GM12878 (cell line): Measurements from ENCODE around the gene PPP1R7. TPM values are rescaled to one million over a fixed set of nuclear protein-coding genes. Genes with fewer than 3 reads are reported as not detected.

ENCODE experiments used
- BACH1 ChIP-seq: fragments of 450-650 bp; IDR thresholded peaks from 2 replicates; pipeline ENCODE4 v1.6.1; 2017; ENCODE audit warnings: mild to moderate bottlenecking, borderline replicate concordance
- CBX5 ChIP-seq: sonication (generic); IDR thresholded peaks from 2 replicates; pipeline ENCODE4 v1.6.1; 2016; ENCODE audit warnings: low read depth, moderate library complexity, mild to moderate bottlenecking, inconsistent platforms
- EZH2 ChIP-seq: IDR thresholded peaks from 2 replicates; pipeline ENCODE4 v1.6.1; 2012; ENCODE audit warnings: low read depth, mild to moderate bottlenecking, control low read depth, inconsistent platforms, low read length, borderline replicate concordance; ENCODE audit not compliant: control insufficient read depth
- FOS ChIP-seq: IDR thresholded peaks from 3 replicates; pipeline ENCODE4 v1.6.1; 2011; ENCODE audit warnings: borderline replicate concordance; ENCODE audit not compliant: insufficient read length; ENCODE audit errors: extremely low read depth
- GATAD2B ChIP-seq: fragments of 450-650 bp; conservative IDR thresholded peaks from 2 replicates; pipeline ENCODE4 v1.6.1; 2017; ENCODE audit warnings: low read depth, mild to moderate bottlenecking, moderate library complexity
- IKZF2 ChIP-seq, 2 experiments: fragments of 450-650 bp; IDR thresholded peaks; 2 replicates each; pipeline ENCODE4 v1.6.1; 2017; ENCODE audit warnings: mild to moderate bottlenecking in 2 of 2, moderate library complexity in 2 of 2
- LARP7 ChIP-seq: fragments of 450-650 bp; IDR thresholded peaks from 2 replicates; pipeline ENCODE4 v1.6.1; 2017; ENCODE audit warnings: mild to moderate bottlenecking
- MEF2A ChIP-seq: IDR thresholded peaks from 2 replicates; pipeline ENCODE4 v1.6.1; 2011; ENCODE audit warnings: low read depth, mild to moderate bottlenecking, low read length, moderate library complexity; ENCODE audit not compliant: insufficient read depth
- NBN ChIP-seq: fragments of 450-650 bp; IDR thresholded peaks from 2 replicates; pipeline ENCODE4 v1.6.1; 2016
- RAD51 ChIP-seq: fragments of 450-650 bp; IDR thresholded peaks from 2 replicates; pipeline ENCODE4 v1.6.1; 2016; ENCODE audit warnings: moderate library complexity, mild to moderate bottlenecking, inconsistent platforms
- RBBP5 ChIP-seq: fragments of 200-600 bp; sonication (generic); conservative IDR thresholded peaks from 2 replicates; pipeline ENCODE4 v1.6.1; 2016
- RFX5 ChIP-seq: IDR thresholded peaks from 2 replicates; pipeline ENCODE4 v1.6.1; 2011; ENCODE audit warnings: low read depth, low read length, improper control_type of control experiment
- RUNX3 ChIP-seq: IDR thresholded peaks from 2 replicates; pipeline ENCODE4 v1.6.1; 2012; ENCODE audit warnings: low read length, inconsistent platforms
- SIN3A ChIP-seq: IDR thresholded peaks from 2 replicates; pipeline ENCODE4 v1.6.1; 2012; ENCODE audit warnings: low read depth, low read length, improper control_type of control experiment
- SMAD1 ChIP-seq: fragments of 450-650 bp; IDR thresholded peaks from 2 replicates; pipeline ENCODE4 v1.6.1; 2018; ENCODE audit warnings: mild to moderate bottlenecking, low read depth; ENCODE audit not compliant: partially characterized antibody
- SPI1 ChIP-seq: IDR thresholded peaks from 2 replicates; pipeline ENCODE4 v1.6.1; 2011; ENCODE audit warnings: low read depth, mild to moderate bottlenecking, low read length, moderate library complexity, borderline replicate concordance; ENCODE audit not compliant: insufficient read depth
- SREBF1 ChIP-seq: IDR thresholded peaks from 2 replicates; pipeline ENCODE4 v1.6.1; 2012; ENCODE audit warnings: mild to moderate bottlenecking, low read length
- STAT1 ChIP-seq: fragments of 450-650 bp; conservative IDR thresholded peaks from 2 replicates; pipeline ENCODE4 v1.6.1; 2014; ENCODE audit warnings: antibody characterized with exemption, mild to moderate bottlenecking
- TAF1 ChIP-seq: IDR thresholded peaks from 2 replicates; pipeline ENCODE4 v1.6.1; 2011; ENCODE audit warnings: mild to moderate bottlenecking, low read depth, low read length, borderline replicate concordance
- YY1 ChIP-seq: IDR thresholded peaks from 2 replicates; pipeline ENCODE4 v1.6.1; 2011; ENCODE audit warnings: low read depth, mild to moderate bottlenecking, low read length
- ZNF24 ChIP-seq: fragments of 450-650 bp; IDR thresholded peaks from 2 replicates; pipeline ENCODE4 v1.6.1; 2017; ENCODE audit warnings: antibody characterized with exemption, mild to moderate bottlenecking
- polyA plus RNA-seq, 11 experiments: library from polyadenylated mRNA; depleted of rRNA in 4 of 11; unstranded in 6 of 11; stranded (reverse) in 5 of 11; fragments of >200 nt; fragmentation: Nextera tagmentation in 4 of 11; fragmentation: Illumina TruSeq in 1 of 11; extraction: Ambion mirVana in 4 of 11; extraction: Trizol in 1 of 11; gene quantifications; 1 replicate in 1 of 11; 2 replicates in 10 of 11; pipeline versions ENCODE4 v1.2.1 to v1.2.3, GENCODE V29; 2011 to 2016; ENCODE audit warnings: inconsistent platforms in 2 of 11, missing spikeins in 2 of 11, low read depth in 1 of 11
- total RNA-seq, 4 experiments: library from RNA; depleted of rRNA in 3 of 4; stranded (reverse); fragments of >200 nt in 3 of 4; fragmentation: Illumina TruSeq in 1 of 4; extraction: Trizol in 1 of 4; gene quantifications; 2 replicates each; pipeline versions ENCODE4 v1.2.1 to v1.2.3, GENCODE V29; 2013 to 2021
- TF ChIP-seq, protein P1 (sequence below): fragments of 450-650 bp; IDR thresholded peaks from 2 replicates; pipeline ENCODE4 v1.6.1; 2016; ENCODE audit warnings: mild to moderate bottlenecking
- TF ChIP-seq, protein P2 (sequence below): fragments of 450-650 bp; IDR thresholded peaks from 2 replicates; pipeline ENCODE4 v1.6.1; 2018; ENCODE audit warnings: borderline replicate concordance, mild to moderate bottlenecking; ENCODE audit not compliant: partially characterized antibody
- TF ChIP-seq, protein P3 (sequence below): IDR thresholded peaks from 2 replicates; pipeline ENCODE4 v1.6.1; 2011; ENCODE audit warnings: low read depth, low read length, improper control_type of control experiment, borderline replicate concordance
- TF ChIP-seq, protein P4 (sequence below): IDR thresholded peaks from 2 replicates; pipeline ENCODE4 v1.6.1; 2011; ENCODE audit warnings: mild to moderate bottlenecking, low read depth, low read length, moderate library complexity; ENCODE audit not compliant: insufficient replicate concordance

Gene PPP1R7
- total and polyA plus RNA-seq, 10 of the 15 experiments (the other 5 are each of a cell fraction or from before 2014, with no cell fraction given) = 78.5 to 174 (median 93.7) TPM

DNA sequence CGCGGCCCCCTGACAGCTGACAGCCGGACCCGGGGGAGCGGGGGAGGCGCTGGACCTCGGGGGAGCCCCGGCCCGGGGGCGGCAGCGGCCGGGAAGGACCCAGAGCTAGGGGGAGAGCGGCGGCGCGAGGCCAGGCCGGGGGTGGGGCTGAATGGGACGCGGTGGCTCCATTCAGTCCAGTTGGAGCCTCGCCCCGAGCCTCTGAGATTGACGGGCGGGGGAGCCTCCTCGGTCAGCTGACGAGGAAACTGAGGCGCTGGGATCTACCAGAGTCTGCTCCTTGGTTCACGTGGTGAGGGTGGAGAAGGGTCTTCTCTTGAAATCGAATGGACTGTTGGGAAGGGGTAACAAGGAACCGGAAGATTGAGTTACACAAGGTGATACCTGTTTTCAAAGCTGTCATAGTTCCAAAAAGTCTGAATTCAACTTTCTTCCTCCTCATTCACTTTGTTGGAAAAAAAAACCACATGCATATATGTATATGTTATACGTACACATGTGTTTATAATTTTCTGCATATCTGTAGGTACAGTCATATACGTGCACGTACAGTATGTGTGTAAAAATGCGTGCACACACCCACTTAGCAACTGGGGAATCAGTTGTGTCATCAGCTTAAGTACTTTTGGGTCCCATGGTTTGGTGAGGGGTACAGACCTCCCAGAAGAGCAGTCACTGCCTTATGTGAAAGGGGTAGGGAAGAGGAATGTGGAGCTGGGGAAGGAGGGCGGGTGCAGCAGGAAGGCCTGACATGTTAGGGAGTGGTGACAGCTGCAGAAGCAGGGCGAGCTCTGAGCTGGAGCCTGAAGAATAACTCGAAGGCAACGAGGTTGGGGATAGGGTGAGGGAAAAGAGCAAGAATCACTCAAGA is 628 bp downstream of the PPP1R7 start (continued):
- TF ChIP-seq SPI1 = no peak
- TF ChIP-seq, protein P1, sequence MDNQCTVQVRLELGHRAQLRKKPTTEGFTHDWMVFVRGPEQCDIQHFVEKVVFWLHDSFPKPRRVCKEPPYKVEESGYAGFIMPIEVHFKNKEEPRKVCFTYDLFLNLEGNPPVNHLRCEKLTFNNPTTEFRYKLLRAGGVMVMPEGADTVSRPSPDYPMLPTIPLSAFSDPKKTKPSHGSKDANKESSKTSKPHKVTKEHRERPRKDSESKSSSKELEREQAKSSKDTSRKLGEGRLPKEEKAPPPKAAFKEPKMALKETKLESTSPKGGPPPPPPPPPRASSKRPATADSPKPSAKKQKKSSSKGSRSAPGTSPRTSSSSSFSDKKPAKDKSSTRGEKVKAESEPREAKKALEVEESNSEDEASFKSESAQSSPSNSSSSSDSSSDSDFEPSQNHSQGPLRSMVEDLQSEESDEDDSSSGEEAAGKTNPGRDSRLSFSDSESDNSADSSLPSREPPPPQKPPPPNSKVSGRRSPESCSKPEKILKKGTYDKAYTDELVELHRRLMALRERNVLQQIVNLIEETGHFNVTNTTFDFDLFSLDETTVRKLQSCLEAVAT = peak; percentile 75
- TF ChIP-seq, protein P2, sequence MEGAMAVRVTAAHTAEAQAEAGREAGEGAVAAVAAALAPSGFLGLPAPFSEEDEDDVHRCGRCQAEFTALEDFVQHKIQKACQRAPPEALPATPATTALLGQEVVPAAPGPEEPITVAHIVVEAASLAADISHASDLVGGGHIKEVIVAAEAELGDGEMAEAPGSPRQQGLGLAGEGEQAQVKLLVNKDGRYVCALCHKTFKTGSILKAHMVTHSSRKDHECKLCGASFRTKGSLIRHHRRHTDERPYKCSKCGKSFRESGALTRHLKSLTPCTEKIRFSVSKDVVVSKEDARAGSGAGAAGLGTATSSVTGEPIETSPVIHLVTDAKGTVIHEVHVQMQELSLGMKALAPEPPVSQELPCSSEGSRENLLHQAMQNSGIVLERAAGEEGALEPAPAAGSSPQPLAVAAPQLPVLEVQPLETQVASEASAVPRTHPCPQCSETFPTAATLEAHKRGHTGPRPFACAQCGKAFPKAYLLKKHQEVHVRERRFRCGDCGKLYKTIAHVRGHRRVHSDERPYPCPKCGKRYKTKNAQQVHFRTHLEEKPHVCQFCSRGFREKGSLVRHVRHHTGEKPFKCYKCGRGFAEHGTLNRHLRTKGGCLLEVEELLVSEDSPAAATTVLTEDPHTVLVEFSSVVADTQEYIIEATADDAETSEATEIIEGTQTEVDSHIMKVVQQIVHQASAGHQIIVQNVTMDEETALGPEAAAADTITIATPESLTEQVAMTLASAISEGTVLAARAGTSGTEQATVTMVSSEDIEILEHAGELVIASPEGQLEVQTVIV = no peak
- TF ChIP-seq RAD51 = no peak
- no peak for TF ChIP-seq ZNF24
- TF ChIP-seq MEF2A = no peak
- TF ChIP-seq STAT1 = 0 out of 2 replicates have a peak, but pooled peaks have one; percentile 37
- peak; percentile 84 for TF ChIP-seq LARP7
- TF ChIP-seq SIN3A = no peak; the same call in 1 of the 2 replicates
- no peak for TF ChIP-seq EZH2
- TF ChIP-seq, protein P3, sequence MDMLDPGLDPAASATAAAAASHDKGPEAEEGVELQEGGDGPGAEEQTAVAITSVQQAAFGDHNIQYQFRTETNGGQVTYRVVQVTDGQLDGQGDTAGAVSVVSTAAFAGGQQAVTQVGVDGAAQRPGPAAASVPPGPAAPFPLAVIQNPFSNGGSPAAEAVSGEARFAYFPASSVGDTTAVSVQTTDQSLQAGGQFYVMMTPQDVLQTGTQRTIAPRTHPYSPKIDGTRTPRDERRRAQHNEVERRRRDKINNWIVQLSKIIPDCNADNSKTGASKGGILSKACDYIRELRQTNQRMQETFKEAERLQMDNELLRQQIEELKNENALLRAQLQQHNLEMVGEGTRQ = no peak
- no peak for TF ChIP-seq RFX5
- TF ChIP-seq IKZF2 (IDR thresholded peaks at IDR 0.05) = no peak
- TF ChIP-seq CBX5 = no peak
- no peak for TF ChIP-seq SMAD1
- TF ChIP-seq TAF1 = no peak
- TF ChIP-seq RUNX3 = no peak
- TF ChIP-seq YY1 = no peak
- TF ChIP-seq NBN = no peak
- TF ChIP-seq GATAD2B = no peak; the same call in 1 of the 2 replicates
- TF ChIP-seq RBBP5 = no peak
- no peak for TF ChIP-seq FOS
- 0 out of 2 replicates have a peak, but pooled peaks have one; percentile 2 for TF ChIP-seq BACH1
- TF ChIP-seq SREBF1 = no peak
- TF ChIP-seq, protein P4, sequence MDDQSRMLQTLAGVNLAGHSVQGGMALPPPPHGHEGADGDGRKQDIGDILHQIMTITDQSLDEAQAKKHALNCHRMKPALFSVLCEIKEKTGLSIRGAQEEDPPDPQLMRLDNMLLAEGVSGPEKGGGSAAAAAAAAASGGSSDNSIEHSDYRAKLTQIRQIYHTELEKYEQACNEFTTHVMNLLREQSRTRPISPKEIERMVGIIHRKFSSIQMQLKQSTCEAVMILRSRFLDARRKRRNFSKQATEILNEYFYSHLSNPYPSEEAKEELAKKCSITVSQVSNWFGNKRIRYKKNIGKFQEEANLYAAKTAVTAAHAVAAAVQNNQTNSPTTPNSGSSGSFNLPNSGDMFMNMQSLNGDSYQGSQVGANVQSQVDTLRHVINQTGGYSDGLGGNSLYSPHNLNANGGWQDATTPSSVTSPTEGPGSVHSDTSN = peak; percentile 35
